Left ventricle myocardium inferior (tissue), 1 donor: ENCODE data around the gene FSD1L. TPM values are rescaled to one million over a fixed set of nuclear protein-coding genes. Genes with fewer than 3 reads are reported as not detected.

Experiments used
- DNase-seq: peaks from one replicate; pipeline ENCODE4 v3.0.0-alpha.2; 2020
- H3K27ac ChIP-seq: fragments of 200-600 bp; replicated peaks from 2 replicates; pipeline ENCODE4 v1.8.0; 2021
- H3K27me3 ChIP-seq: fragments of 200-600 bp; 2 replicates; pipeline ENCODE4 v1.8.0; 2021; ENCODE audit warnings: low read depth
- H3K36me3 ChIP-seq: fragments of 200-600 bp; 2 replicates; pipeline ENCODE4 v1.8.0; 2021
- H3K4me1 ChIP-seq: fragments of 200-600 bp; 2 replicates; pipeline ENCODE4 v1.8.0; 2021
- H3K4me3 ChIP-seq: fragments of 200-600 bp; 2 replicates; pipeline ENCODE4 v1.8.0; 2021; ENCODE audit warnings: mild to moderate bottlenecking, moderate library complexity
- H3K9me3 ChIP-seq: fragments of 200-600 bp; replicated peaks from 2 replicates; pipeline ENCODE4 v1.8.0; 2021
- intact Hi-C: fragments of 100-400 bp; cut with micrococcal nuclease; formaldehyde crosslinking; loops from one replicate; pipeline ENCODE4 v1.11.0; 2022
- total RNA-seq: library from RNA; stranded (reverse); fragmentation: NEBNext Ultra II Directional; extraction: Animal tissue kit (Norgen Biotek cat#: 25700); gene quantifications from one replicate; pipeline ENCODE4 v1.2.1, GENCODE V29; 2021
- TF ChIP-seq, protein P1 (sequence below): fragments of 200-600 bp; IDR thresholded peaks from 2 replicates; pipeline ENCODE4 v1.8.0; 2021; ENCODE audit warnings: antibody characterized with exemption, mild to moderate bottlenecking, borderline replicate concordance
- donor health status: DM: no; HTN: yes; CAD: no; lungs with severe emphysema.

The FSD1L gene
- total RNA-seq, 1 donor from 2014 or later, result 7.6 TPM

DNA sequence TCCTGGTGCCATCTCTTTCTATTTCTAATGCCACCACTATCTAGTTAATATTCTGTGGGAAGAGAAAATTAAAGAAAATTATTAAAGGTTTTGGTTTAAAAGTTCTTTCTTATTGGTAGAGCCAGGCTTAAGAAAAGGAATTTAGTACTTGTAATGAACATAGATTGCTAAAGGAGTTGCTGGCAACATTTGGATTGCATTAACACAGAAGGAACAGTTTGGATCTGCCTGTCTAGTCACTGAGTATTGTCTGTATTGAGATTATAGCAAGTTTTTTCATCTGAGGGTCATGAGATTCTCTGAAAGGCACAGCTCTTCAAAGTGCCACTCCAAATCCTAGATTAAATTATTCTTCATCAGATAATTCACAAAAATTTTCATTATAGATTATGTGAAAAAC is 32.0 kb downstream of the FSD1L start:
- Histone ChIP-seq H3K27me3 (no peaks in the 10 kb centered on the region), H3K27ac (no peak overlapping the region), H3K36me3 (no peaks in the 10 kb centered on the region), H3K4me1 (no peaks in the 10 kb centered on the region), H3K9me3 (no peaks in the 10 kb centered on the region), H3K4me3 (no peak overlapping the region)
- intact Hi-C loops, result no loop called here
- DNase-seq, result no peak
- TF ChIP-seq, protein P1, sequence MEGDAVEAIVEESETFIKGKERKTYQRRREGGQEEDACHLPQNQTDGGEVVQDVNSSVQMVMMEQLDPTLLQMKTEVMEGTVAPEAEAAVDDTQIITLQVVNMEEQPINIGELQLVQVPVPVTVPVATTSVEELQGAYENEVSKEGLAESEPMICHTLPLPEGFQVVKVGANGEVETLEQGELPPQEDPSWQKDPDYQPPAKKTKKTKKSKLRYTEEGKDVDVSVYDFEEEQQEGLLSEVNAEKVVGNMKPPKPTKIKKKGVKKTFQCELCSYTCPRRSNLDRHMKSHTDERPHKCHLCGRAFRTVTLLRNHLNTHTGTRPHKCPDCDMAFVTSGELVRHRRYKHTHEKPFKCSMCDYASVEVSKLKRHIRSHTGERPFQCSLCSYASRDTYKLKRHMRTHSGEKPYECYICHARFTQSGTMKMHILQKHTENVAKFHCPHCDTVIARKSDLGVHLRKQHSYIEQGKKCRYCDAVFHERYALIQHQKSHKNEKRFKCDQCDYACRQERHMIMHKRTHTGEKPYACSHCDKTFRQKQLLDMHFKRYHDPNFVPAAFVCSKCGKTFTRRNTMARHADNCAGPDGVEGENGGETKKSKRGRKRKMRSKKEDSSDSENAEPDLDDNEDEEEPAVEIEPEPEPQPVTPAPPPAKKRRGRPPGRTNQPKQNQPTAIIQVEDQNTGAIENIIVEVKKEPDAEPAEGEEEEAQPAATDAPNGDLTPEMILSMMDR, result no peak

DNA sequence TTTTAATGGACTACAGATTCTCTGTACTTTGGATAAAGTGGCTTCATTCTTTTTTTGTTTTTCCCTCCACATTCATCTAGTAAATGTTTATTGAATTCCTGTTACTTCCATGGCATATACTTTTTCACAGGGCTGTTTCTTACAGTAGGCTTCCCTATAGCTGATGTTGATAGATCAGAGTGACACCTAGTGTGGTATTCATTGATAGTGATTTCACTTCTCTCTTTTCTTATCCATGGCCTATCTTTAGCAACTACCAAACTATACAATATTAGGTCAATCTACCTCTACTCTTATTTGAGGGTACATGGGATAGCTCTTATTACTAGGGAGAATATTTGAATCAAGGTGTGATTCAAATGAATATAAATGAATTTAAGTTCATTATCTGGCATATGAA is 35.8 kb downstream of the FSD1L start:
- Histone ChIP-seq H3K36me3 (peaks cover 7% of the 10 kb centered on the region), H3K9me3 (no peaks in the 10 kb centered on the region), H3K27ac (no peak overlapping the region), H3K4me1 (no peaks in the 10 kb centered on the region), H3K4me3 (no peak overlapping the region), H3K27me3 (no peaks in the 10 kb centered on the region)
- TF ChIP-seq, protein P1, result no peak
- intact Hi-C loops, result no loop called here
- DNase-seq, result no peak

DNA sequence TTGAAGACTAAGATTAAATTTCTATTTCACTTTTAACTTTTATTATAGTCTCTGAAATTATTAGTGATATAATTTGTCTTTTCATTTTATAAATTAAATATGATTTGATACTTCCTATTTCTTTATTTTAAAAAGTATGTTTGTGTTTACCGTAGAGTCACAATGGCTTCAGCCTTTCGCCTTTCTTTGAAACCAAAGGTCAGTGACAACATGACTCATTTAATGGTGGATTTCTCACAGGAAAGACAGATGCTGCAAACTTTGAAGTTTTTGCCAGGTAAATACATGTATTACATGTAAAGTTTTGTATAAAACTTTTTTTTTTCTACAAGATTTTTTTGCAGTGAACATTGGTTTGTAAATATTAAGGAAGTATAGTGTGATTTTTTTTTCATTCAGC is 36.4 kb downstream of the FSD1L start:
- peaks cover 7% of the 10 kb centered on the region for H3K36me3 ChIP-seq
- no peaks in the 10 kb centered on the region for H3K9me3 ChIP-seq
- DNase-seq, result no peak
- TF ChIP-seq, protein P1, result no peak
- no peaks in the 10 kb centered on the region for H3K4me1 ChIP-seq
- no peaks in the 10 kb centered on the region for H3K27me3 ChIP-seq
- intact Hi-C loops, result no loop called here
- no peak overlapping the region for H3K27ac ChIP-seq
- no peak overlapping the region for H3K4me3 ChIP-seq

DNA sequence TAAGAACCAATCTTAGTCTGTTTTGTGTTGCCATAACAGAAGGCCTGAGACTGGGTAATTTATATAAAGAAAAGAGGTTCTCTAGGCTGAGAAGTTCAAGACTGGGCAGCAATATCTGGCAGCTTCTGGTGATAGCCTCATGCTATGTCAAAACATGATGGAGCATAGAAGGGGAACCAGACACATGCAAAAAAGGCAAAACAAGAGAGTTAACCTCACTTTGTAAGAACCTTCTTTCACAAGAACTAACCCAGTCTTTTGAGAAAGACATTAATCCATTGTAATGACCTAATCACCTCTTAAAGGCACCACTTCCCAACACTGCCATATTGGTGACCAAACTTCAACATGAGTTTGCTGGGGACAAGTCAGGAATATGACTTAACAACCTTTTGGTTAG is 37.3 kb downstream of the FSD1L start:
- Histone ChIP-seq H3K9me3 (peaks cover 2% of the 10 kb centered on the region), H3K4me1 (no peaks in the 10 kb centered on the region), H3K27ac (no peak overlapping the region), H3K27me3 (no peaks in the 10 kb centered on the region), H3K36me3 (peaks cover 7% of the 10 kb centered on the region), H3K4me3 (no peak overlapping the region)
- intact Hi-C loops, result no loop called here
- DNase-seq, result no peak
- TF ChIP-seq, protein P1, result no peak

DNA sequence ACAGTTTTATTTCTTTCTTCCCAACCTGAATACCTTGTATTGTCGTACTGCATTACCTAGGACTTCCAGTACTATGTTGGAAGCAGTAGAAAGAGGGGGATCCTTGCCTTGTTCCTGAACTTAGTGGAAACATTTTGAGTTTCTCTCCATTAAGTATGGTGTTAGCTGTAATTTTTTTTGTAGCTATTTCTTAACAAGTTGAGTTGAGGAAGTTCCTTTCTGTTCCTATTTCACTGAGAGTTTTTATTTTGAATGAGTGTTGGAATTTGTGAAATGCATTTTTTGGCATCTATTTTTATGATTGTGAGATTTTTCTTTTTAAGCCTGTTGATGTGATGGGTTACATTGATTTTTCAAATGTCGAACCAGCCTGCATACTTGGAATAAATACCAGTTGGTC is 49.0 kb downstream of the FSD1L start:
- peaks cover 8% of the 10 kb centered on the region for H3K9me3 ChIP-seq
- TF ChIP-seq, protein P1, result no peak
- no peak overlapping the region for H3K27ac ChIP-seq
- intact Hi-C loops, result no loop called here
- no peaks in the 10 kb centered on the region for H3K27me3 ChIP-seq
- no peaks in the 10 kb centered on the region for H3K4me1 ChIP-seq
- H3K4me3 ChIP-seq, result no peak overlapping the region
- DNase-seq, result no peak
- no peaks in the 10 kb centered on the region for H3K36me3 ChIP-seq

DNA sequence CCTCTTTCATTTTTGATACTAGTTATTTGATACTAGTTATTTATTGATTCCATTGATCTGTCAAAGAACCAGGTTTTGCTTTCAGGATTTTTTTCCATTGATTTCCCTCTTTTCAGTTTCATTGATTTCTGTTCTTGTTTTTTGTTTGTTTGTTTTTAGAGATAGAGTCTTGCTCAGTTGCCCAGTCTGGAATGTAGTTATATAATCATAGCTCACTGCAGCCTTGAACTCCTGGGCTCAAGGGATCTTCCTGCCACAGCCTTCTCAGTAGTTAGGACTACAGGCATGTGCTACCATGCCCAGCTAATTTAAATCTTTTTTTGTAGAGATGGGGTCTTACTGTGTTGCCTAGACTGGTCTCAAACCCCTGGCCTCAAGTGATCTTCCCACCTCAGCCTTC is 49.9 kb downstream of the FSD1L start:
- Histone ChIP-seq H3K36me3 (no peaks in the 10 kb centered on the region), H3K4me1 (no peaks in the 10 kb centered on the region), H3K4me3 (no peak overlapping the region), H3K27ac (no peak overlapping the region), H3K27me3 (no peaks in the 10 kb centered on the region), H3K9me3 (peaks cover 8% of the 10 kb centered on the region)
- intact Hi-C loops, result no loop called here
- TF ChIP-seq, protein P1, result no peak
- DNase-seq, result no peak
